GM04503 (cell line): ENCODE measurements around the gene MYO1C.
A peak's percentile ranks its signal among the peaks of the same experiment; 100 is the strongest.
"Not testable (repeated sequence)": the region's sequence is repeated elsewhere in the genome, so short reads cannot be mapped to it uniquely, and the experiment has no call there.

Experiments used
- DNase-seq: peaks from one replicate; pipeline ENCODE4 v3.0.0-alpha.2; 2012; ENCODE audit warnings: low read depth

Gene MYO1C

DNA sequence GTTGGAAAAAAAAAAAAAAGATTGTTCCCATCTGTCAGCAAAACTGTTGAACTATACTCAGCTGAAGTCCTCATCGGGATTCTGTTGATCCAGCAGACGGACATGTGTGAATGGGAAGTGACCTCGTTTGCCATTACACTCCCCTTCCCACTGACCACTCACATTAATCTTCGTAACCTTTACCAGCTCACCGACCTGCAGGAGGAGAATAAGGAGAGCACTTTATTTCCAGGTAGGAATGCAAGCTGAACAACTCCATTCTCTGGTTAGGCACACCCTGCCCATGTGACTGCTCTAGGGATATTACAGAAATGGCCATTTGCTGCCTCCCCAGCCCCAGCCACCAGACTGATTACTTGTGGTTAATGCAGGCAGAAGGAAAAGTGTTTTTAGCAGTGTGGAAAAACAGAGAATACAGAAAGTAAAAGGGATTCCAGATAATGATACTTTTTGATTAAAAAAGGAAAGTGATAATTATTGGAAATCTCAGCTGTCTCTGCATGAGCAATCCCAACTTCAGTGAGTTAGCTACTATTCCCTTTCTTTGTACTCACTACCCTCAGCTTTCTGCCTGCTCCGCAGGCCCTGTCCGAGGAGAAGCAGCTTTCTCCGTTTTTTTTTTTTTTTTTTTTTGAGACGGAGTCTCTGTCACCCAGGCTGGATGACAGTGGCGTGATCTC, 68.9 kb downstream of the MYO1C start:
- no peak for DNase-seq

DNA sequence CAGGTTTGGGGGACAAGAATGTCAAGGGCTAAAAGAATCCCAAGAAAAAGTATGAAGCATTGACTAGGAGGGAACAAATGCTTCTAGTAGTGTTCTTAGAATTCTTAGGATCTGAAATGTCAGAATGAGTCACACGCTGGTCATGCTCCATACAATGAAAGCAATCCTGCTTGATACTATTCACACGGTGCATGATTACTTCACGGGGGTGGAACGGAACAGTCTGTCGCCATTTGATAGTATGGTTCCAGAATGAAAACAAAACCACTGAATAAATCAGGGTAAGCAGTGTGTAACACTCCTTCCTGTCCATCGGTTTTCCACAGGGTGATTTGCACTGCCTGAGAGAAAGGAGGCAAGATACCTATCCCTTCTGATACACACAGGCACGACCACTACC, 69.6 kb downstream of the MYO1C start:
- peak; percentile 88 for DNase-seq

DNA sequence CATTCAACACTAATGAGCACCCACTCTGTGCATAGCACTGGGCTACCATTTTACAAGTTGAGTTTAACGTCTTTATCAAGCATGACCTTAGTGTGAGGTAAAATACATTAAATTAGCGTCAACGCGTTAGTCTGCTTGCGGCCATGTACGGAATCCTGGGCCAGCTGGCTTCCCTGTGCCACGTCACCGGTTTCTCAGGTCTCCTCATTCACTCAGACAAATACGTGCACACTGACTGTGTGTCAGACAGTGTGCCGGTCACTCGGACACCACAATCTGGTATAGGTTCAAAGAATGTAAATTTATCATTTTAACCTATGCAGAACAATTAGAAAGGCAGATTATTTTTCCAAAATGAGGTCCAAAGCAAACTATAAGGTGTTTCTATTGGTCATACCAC, 71.0 kb downstream of the MYO1C start:
- no peak for DNase-seq

DNA sequence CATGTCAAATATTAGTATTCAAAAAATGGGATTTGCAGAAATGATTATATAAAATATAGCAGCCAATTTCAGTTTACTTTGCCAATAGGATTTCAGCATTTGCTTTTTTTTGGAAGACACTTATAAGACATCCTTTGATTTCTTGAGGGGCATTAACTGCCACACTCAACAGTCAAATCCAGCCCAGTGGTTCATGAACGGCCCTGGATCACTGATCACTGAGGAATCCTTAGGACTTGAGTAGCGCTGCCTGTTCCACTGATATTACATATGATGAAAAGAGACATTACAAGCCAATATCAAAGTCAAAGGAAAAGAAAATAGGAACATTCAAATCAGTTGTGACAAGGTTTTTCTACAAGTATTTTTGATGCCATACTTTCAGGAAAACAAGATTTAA, 71.5 kb downstream of the MYO1C start:
- no peak for DNase-seq

DNA sequence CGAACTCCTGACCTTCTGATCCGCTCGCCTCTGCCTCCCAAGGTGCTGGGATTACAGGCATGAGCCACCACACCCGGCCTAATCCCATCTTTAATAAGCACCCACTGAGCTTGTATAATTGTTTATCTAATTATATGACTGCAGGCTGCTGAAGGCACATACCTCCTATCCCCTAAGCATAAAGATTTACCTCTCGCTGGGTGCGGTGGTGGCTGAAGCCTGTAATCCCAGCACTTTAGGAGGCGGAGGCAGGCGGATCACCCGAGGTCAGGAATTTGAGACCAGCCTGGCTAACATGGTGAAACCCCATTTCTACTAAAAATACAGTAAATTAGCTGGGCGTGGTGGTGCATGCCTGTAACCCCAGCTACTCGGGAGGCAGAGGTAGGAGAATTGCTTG, 72.3 kb downstream of the MYO1C start:
- no peak for DNase-seq

DNA sequence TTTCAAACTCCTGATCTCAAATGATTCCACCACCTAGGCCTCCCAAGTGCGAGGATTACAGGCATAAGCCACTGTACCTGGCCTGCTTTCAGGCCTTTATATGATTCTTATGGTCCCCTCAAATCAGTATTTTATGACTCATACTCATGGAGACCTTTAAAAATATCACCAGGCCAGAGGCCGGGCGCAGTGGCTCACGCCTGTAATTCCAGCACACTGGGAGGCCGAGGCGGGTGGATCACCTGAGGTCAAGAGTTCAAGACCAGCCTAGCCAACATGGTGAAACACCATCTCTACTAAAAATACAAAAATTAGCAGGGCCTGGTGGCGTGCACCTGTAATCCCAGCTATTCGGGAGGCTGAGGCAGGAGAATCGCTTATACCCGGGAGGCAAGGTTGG, 74.0 kb downstream of the MYO1C start:
- DNase-seq = not testable (repeated sequence)

DNA sequence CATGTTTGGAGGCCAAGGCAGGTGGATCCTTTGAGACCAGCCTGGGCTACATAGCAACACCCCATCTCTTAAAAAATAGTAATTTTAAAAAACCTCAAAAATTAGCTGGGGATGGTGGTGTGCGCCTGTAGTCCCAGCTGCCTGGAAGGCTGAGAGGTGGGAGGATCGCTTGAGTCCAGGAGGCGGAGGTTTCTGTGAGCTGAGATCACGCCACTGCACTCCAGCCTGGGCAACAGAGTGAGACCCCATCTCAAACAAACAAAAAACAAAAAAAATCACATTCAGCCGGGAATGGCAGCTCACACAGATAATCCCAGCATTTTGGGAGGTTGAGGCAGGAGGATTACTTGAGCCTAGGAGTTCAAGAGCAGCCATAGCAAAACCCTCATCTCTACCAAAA, 76.1 kb downstream of the MYO1C start:
- no peak for DNase-seq

DNA sequence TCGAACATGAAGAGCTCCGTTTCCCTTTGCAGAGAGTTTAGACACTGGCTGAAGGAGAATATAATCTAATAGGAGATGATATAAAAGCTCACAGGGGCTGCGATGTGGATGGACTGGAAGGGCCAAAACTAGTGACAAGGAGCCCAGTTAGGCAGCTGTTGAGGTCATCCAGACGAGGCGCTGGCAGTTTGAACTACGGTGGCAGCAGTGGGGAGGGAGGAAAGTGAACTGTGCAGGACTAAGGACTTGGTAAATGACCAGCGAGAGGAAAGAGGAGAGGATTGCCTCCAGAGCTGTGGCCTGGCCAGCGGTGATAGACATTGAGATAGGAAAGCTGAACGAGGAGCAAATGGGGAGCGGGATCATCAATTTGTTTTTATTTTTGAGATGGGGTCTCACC, 77.9 kb downstream of the MYO1C start:
- DNase-seq = no peak
